Ovary (tissue), 3 donors: Measurements from ENCODE around the gene GLI3.

ENCODE experiments used
- EP300 ChIP-seq: sonication (generic); formaldehyde crosslinking; IDR thresholded peaks from one replicate; pipeline ENCODE4 v1.6.1; 2017; ENCODE audit warnings: antibody characterized with exemption
- POLR2A ChIP-seq: fragments of 450-650 bp; IDR thresholded peaks from one replicate; pipeline ENCODE4 v1.6.1; 2017; ENCODE audit warnings: antibody characterized with exemption, mild to moderate bottlenecking, moderate library complexity
- TF ChIP-seq, protein P1 (sequence below), 3 donors: fragments of 450-650 bp in 2 of 3; fragments of 200-600 bp in 1 of 3; IDR thresholded peaks; one replicate each; pipeline versions ENCODE4 v1.5.1 to v1.8.0; 2016 to 2022; ENCODE audit warnings: antibody characterized with exemption in 3 of 3, mild to moderate bottlenecking in 1 of 3
- donor health status: DM: no; HTN: no; CAD: no.

DNA sequence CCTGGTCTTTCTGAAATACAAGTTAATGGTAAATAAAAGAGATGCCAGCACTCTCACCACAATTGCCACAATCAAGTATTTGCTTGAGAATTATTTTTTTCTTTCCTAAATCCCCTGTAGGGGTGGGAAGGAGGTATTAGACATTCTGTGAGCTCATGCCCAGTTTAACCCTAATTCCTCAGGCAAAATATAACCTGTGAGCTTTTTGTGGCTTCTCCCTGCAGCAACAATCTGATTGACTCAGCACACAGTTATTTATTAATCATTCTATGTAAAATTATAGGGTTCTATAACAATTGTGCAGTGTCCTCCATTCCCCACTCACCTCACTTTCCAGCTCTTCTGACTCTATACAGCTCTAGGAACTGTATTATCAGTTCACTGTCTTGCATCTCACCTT is 66.3 kb downstream of the GLI3 start:
- TF ChIP-seq, protein P1, sequence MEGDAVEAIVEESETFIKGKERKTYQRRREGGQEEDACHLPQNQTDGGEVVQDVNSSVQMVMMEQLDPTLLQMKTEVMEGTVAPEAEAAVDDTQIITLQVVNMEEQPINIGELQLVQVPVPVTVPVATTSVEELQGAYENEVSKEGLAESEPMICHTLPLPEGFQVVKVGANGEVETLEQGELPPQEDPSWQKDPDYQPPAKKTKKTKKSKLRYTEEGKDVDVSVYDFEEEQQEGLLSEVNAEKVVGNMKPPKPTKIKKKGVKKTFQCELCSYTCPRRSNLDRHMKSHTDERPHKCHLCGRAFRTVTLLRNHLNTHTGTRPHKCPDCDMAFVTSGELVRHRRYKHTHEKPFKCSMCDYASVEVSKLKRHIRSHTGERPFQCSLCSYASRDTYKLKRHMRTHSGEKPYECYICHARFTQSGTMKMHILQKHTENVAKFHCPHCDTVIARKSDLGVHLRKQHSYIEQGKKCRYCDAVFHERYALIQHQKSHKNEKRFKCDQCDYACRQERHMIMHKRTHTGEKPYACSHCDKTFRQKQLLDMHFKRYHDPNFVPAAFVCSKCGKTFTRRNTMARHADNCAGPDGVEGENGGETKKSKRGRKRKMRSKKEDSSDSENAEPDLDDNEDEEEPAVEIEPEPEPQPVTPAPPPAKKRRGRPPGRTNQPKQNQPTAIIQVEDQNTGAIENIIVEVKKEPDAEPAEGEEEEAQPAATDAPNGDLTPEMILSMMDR (IDR thresholded peaks at IDR 0.05), result no peak
- TF ChIP-seq POLR2A (no peak), EP300 (no peak)
